ENCODE results near the gene BCAS3. TPM values are rescaled to one million over a fixed set of nuclear protein-coding genes. Genes with fewer than 3 reads are reported as not detected.
A peak's percentile ranks its signal among the peaks of the same experiment; 100 is the strongest.
"Not testable (repeated sequence)": the region's sequence is repeated elsewhere in the genome, so short reads cannot be mapped to it uniquely, and the experiment has no call there.

BCAS3 gene
- total and polyA plus RNA-seq, 2 experiments from 2014 or later, result 18.0 to 20.2 TPM

DNA sequence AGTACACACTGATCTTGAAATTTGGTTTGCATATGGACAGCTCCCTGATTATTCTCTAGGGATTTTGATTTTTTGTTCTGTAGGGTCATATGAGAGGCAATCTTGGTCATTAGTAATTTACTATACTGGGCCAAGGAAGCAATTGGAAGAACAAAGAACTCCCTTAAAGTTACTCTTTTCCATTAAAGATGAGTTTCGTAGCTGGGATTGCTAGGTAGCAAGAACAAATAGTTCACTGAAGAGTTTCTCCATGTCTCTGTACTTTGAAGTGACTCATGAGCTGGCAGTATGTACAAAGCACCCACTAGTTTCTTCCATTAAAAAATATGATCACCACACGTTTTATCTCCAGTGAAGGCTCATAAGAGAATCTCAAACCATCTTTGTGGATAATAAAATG, 6.2 kb upstream of the BCAS3 start:
- TF ChIP-seq EZH2phosphoT487 (IDR thresholded peaks at IDR 0.05; ENCODE audit: insufficient read depth, low read depth) (no peak), EZH2 (IDR thresholded peaks at IDR 0.05; ENCODE audit: insufficient read depth, poor library complexity, severe bottlenecking) (no peak)
- WGBS, 2 experiments (ENCODE audit: low coverage in 1 of 2, low lambda C conversion rate in 2 of 2, missing lambda C conversion rate in 2 of 2), result 0 to 3% methylated on average over 2 of the region's 2 CpGs

DNA sequence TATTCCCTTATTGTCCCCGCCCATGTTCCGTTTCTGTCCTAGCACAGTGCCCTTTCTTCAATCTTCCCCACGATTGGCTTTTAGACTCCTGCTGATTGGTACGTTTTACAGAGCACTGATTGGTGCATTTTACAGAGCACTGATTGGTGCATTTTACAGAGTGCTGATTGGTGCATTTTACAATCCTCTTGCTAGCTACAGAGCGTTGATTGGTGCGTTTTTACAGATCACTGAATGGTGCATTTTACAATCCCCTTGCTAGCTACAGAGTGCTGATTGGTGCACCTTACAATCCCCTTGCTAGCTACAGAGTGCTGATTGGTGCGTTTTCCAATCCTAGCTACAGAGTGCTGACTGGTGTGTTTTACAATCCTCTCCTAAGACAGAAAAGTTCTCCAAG, 3.0 kb upstream of the BCAS3 start:
- H3K4me3 ChIP-seq; H3K4me1 ChIP-seq (ENCODE audit: insufficient read depth); H3K27me3 ChIP-seq (replicated peaks; ENCODE audit: insufficient read depth); H2AFZ ChIP-seq; DNase-seq; H3F3A ChIP-seq (ENCODE audit: insufficient read depth); H3K27ac ChIP-seq; H3K9me3 ChIP-seq (ENCODE audit: low read depth); H3K4me2 ChIP-seq (ENCODE audit: unreplicated experiment); in situ Hi-C loops (cut with MboI); H3K36me3 ChIP-seq (ENCODE audit: low read depth); H3K9ac ChIP-seq; H4K20me1 ChIP-seq (ENCODE audit: insufficient read depth); H3K9me2 ChIP-seq (ENCODE audit: insufficient read depth): not testable (repeated sequence)
- peaks cover 16% of the 10 kb centered on the region; the same call in 1 of the 2 replicates for H3K79me2 ChIP-seq (ENCODE audit: insufficient read depth)
- WGBS, 2 experiments (ENCODE audit: low coverage in 1 of 2, low lambda C conversion rate in 2 of 2, missing lambda C conversion rate in 2 of 2), result 68 to 71% methylated on average over 7 of the region's 7 CpGs

More for the DNA sequence above, 6.2 kb upstream of the BCAS3 start:
- H3K4me1 ChIP-seq (ENCODE audit: insufficient read depth), result no peaks in the 10 kb centered on the region
- H3K9ac ChIP-seq, result no peak overlapping the region
- DNase-seq, result peak; percentile 47
- no peaks in the 10 kb centered on the region for H3K27me3 ChIP-seq (replicated peaks; ENCODE audit: insufficient read depth)
- no peaks in the 10 kb centered on the region for H3K79me2 ChIP-seq (ENCODE audit: insufficient read depth)
- H2AFZ ChIP-seq, result no peak overlapping the region
- in situ Hi-C loops (cut with MboI), result no loop called here
- H3K4me3 ChIP-seq, result no peak overlapping the region
- no peak overlapping the region for H3K4me2 ChIP-seq (ENCODE audit: unreplicated experiment)
- H3K27ac ChIP-seq, result no peak overlapping the region
- no peaks in the 10 kb centered on the region for H3K9me3 ChIP-seq (ENCODE audit: low read depth)
- peaks cover 6% of the 10 kb centered on the region; the same call in 1 of the 2 replicates for H3F3A ChIP-seq (ENCODE audit: insufficient read depth)
- H3K36me3 ChIP-seq (ENCODE audit: low read depth), result no peaks in the 10 kb centered on the region
- H4K20me1 ChIP-seq (ENCODE audit: insufficient read depth), result no peaks in the 10 kb centered on the region
- H3K9me2 ChIP-seq (ENCODE audit: insufficient read depth), result no peaks in the 10 kb centered on the region

DNA sequence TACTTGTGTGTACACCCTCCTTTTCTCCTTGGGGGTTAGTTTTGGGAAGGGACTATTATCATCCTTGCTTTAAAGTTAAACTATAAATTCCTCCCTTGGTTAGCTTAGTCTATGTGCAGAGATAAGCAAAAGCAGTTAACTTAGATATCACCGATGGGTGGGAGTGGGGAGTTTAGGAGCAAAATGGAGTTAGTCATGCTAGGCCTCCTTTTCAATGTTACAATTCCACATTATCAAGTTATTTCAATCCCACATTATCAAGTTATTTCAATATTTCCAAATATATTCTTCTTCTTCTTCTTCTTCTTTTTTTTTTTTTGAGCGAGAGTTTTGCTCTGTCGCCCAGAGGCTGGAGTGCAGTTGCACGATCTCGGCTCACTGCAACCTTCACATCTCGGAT, 1.7 kb upstream of the BCAS3 start:
- 85 to 86% methylated on average over 6 of the region's 6 CpGs for WGBS, 2 experiments (ENCODE audit: low coverage in 1 of 2, low lambda C conversion rate in 2 of 2, missing lambda C conversion rate in 2 of 2)
- no peak for DNase-seq
- H3K27ac ChIP-seq, result no peak overlapping the region
- in situ Hi-C loops (cut with MboI), result no loop called here
- no peak overlapping the region for H3K4me3 ChIP-seq
- H3K9me2 ChIP-seq (ENCODE audit: insufficient read depth), result no peaks in the 10 kb centered on the region
- no peak overlapping the region for H3K4me2 ChIP-seq (ENCODE audit: unreplicated experiment)
- no peak overlapping the region for H2AFZ ChIP-seq
- H3K4me1 ChIP-seq (ENCODE audit: insufficient read depth), result 0 out of 2 replicates have a peak, but pooled peaks cover 6% of the 10 kb centered on the region
- H3K9ac ChIP-seq, result no peak overlapping the region
- H4K20me1 ChIP-seq (ENCODE audit: insufficient read depth), result no peaks in the 10 kb centered on the region
- peaks cover 6% of the 10 kb centered on the region; the same call in 1 of the 2 replicates for H3F3A ChIP-seq (ENCODE audit: insufficient read depth)
- H3K36me3 ChIP-seq (ENCODE audit: low read depth), result no peaks in the 10 kb centered on the region
- no peaks in the 10 kb centered on the region for H3K9me3 ChIP-seq (ENCODE audit: low read depth)
- TF ChIP-seq EZH2phosphoT487 (IDR thresholded peaks at IDR 0.05; ENCODE audit: insufficient read depth, low read depth) (no peak), EZH2 (IDR thresholded peaks at IDR 0.05; ENCODE audit: insufficient read depth, poor library complexity, severe bottlenecking) (no peak)
- H3K79me2 ChIP-seq (ENCODE audit: insufficient read depth), result peaks cover 16% of the 10 kb centered on the region; the same call in 1 of the 2 replicates
- H3K27me3 ChIP-seq (replicated peaks; ENCODE audit: insufficient read depth), result no peaks in the 10 kb centered on the region

DNA sequence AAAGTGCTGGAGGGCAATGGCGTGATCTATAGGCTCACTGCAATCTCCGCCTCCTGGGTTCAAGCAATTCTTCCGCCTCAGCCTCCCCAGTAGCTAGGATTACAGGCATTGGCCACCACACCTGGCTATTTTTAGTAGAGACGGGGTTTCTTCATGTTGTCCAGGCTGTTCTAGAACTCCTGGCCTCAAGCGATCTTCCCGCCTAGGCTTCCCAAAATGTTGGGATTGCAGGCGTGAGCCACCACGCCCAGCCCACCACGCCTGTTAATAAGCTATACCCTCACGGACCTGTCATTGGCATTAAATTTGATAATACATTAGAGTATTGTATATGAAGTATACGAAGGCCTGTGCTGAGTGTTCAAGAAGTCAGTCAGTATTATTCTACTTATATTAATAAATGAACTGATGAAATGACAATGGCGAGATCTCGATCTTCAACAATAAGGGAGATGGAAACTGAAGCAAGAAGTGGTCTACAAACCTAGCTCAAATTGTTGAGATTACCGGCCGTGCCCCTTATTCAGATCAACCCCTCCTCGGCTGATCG, 818 bp upstream of the BCAS3 start:
- Histone ChIP-seq H3K27ac (peak overlapping the region; percentile 51), H3K79me2 (ENCODE audit: insufficient read depth) (peaks cover 16% of the 10 kb centered on the region; the same call in 1 of the 2 replicates), H3K9me2 (ENCODE audit: insufficient read depth) (no peaks in the 10 kb centered on the region), H3K9me3 (ENCODE audit: low read depth) (no peaks in the 10 kb centered on the region), H2AFZ (peak overlapping the region; percentile 81), H3K4me1 (ENCODE audit: insufficient read depth) (0 out of 2 replicates have a peak, but pooled peaks cover 6% of the 10 kb centered on the region), H3K4me3 (peak overlapping the region; percentile 78), H3K36me3 (ENCODE audit: low read depth) (no peaks in the 10 kb centered on the region), H3K4me2 (ENCODE audit: unreplicated experiment) (peak overlapping the region; percentile 94), H3F3A (ENCODE audit: insufficient read depth) (no peaks in the 10 kb centered on the region), H3K9ac (peak overlapping the region; percentile 89), H3K27me3 (replicated peaks; ENCODE audit: insufficient read depth) (no peaks in the 10 kb centered on the region), H4K20me1 (ENCODE audit: insufficient read depth) (no peaks in the 10 kb centered on the region)
- in situ Hi-C loops (cut with MboI), result no loop called here
- no peak for TF ChIP-seq EZH2 (IDR thresholded peaks at IDR 0.05; ENCODE audit: insufficient read depth, poor library complexity, severe bottlenecking)
- no peak for TF ChIP-seq EZH2phosphoT487 (IDR thresholded peaks at IDR 0.05; ENCODE audit: insufficient read depth, low read depth)
- no peak for DNase-seq
- 18 to 22% methylated on average over 17 of the region's 17 CpGs for WGBS, 2 experiments (ENCODE audit: low coverage in 1 of 2, low lambda C conversion rate in 2 of 2, missing lambda C conversion rate in 2 of 2)

DNA sequence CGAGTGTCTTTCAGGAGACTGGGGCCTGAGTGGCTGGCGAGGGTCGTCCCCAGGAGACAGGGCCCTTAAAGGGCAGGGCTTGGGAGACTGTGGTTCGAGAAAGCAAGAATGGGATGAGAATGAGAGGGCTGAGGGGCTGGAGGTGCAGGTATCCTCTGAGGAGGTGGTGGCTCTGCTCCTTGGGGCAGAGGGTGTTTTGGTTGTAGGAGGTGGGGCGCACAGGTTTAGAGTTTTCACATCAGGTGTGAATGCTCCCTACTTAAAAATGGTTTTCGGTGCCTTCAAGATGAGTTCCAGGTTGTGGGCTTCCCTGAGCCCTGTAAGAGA, 430 bp downstream of the BCAS3 start:
- Histone ChIP-seq H3K36me3 (ENCODE audit: low read depth) (no peaks in the 10 kb centered on the region), H3K9ac (peak overlapping the region; percentile 89), H4K20me1 (ENCODE audit: insufficient read depth) (no peaks in the 10 kb centered on the region), H3K27ac (peak overlapping the region; percentile 25), H3K4me3 (peak overlapping the region; percentile 78), H2AFZ (peak overlapping the region; percentile 81), H3K4me2 (ENCODE audit: unreplicated experiment) (peak overlapping the region; percentile 91), H3K9me3 (ENCODE audit: low read depth) (no peaks in the 10 kb centered on the region), H3K27me3 (replicated peaks; ENCODE audit: insufficient read depth) (no peaks in the 10 kb centered on the region), H3K4me1 (ENCODE audit: insufficient read depth) (peaks cover 8% of the 10 kb centered on the region), H3K9me2 (ENCODE audit: insufficient read depth) (no peaks in the 10 kb centered on the region), H3F3A (ENCODE audit: insufficient read depth) (0 out of 2 replicates have a peak, but pooled peaks cover 3% of the 10 kb centered on the region), H3K79me2 (ENCODE audit: insufficient read depth) (peaks cover 16% of the 10 kb centered on the region; the same call in 1 of the 2 replicates)
- no peak for DNase-seq
- TF ChIP-seq EZH2 (IDR thresholded peaks at IDR 0.05; ENCODE audit: insufficient read depth, poor library complexity, severe bottlenecking), result no peak
- no peak for TF ChIP-seq EZH2phosphoT487 (IDR thresholded peaks at IDR 0.05; ENCODE audit: insufficient read depth, low read depth)
- in situ Hi-C loops (cut with MboI), result no loop called here
- WGBS, 2 experiments (ENCODE audit: low coverage in 1 of 2, low lambda C conversion rate in 2 of 2, missing lambda C conversion rate in 2 of 2), result 4 to 5% methylated on average over 5 to 6 of the region's 6 CpGs
